ENCODE results near the gene PHKB.
"Not testable (repeated sequence)": the region's sequence is repeated elsewhere in the genome, so short reads cannot be mapped to it uniquely, and the experiment has no call there.

The PHKB gene

GRCh38 chr16:47470810-47471209 is 9.7 kb downstream of the PHKB start:
- DNase-seq: no peak

GRCh38 chr16:47473004-47473403 is 11.9 kb downstream of the PHKB start:
- DNase-seq: not testable (repeated sequence)

- no peak for DNase-seq
Observed at GRCh38 chr16:47473792-47474191, 12.7 kb downstream of the PHKB start.

- no peak for DNase-seq
Observed at GRCh38 chr16:47475786-47476185, 14.7 kb downstream of the PHKB start.

- no peak for DNase-seq
Observed at GRCh38 chr16:47476654-47477345, 15.7 kb downstream of the PHKB start.

- DNase-seq: no peak
Observed at GRCh38 chr16:47477679-47478078, 16.5 kb downstream of the PHKB start.

GRCh38 chr16:47480410-47480809 is 19.3 kb downstream of the PHKB start:
- DNase-seq: no peak

- no peak for DNase-seq
Observed at GRCh38 chr16:47481698-47482374, 20.7 kb downstream of the PHKB start.

- no peak for DNase-seq
Observed at GRCh38 chr16:47483616-47484015, 22.5 kb downstream of the PHKB start.

GRCh38 chr16:47486856-47487255 is 25.7 kb downstream of the PHKB start:
- DNase-seq: no peak

- DNase-seq: no peak
Observed at GRCh38 chr16:47488051-47488450, 26.9 kb downstream of the PHKB start.

GRCh38 chr16:47490471-47490870 is 29.3 kb downstream of the PHKB start:
- DNase-seq: no peak

- DNase-seq: no peak
Observed at GRCh38 chr16:47492036-47492427, 30.9 kb downstream of the PHKB start.

- DNase-seq: no peak
Observed at GRCh38 chr16:47492428-47493377, 31.6 kb downstream of the PHKB start.

GRCh38 chr16:47493381-47494337 is 32.5 kb downstream of the PHKB start:
- no peak for DNase-seq

- no peak for DNase-seq
Observed at GRCh38 chr16:47499080-47499699, 38.1 kb downstream of the PHKB start.

GRCh38 chr16:47499700-47500264 is 38.7 kb downstream of the PHKB start:
- no peak for DNase-seq

- no peak for DNase-seq
Observed at GRCh38 chr16:47503936-47504335, 42.8 kb downstream of the PHKB start.

GRCh38 chr16:47504599-47504998 is 43.5 kb downstream of the PHKB start:
- DNase-seq: no peak

GRCh38 chr16:47506800-47507199 is 45.7 kb downstream of the PHKB start:
- no peak for DNase-seq

GRCh38 chr16:47507701-47508100 is 46.6 kb downstream of the PHKB start:
- no peak for DNase-seq

- no peak for DNase-seq
Observed at GRCh38 chr16:47511882-47512281, 50.8 kb downstream of the PHKB start.

All from NCI-H1092 (cell line).